HL-60 (cell line): ENCODE measurements around the gene TGFB3.

ENCODE experiments used
- CTCF ChIP-seq: IDR thresholded peaks from one replicate; pipeline ENCODE4 v1.5.1; 2011; ENCODE audit warnings: low read length, control low read depth, inconsistent platforms; ENCODE audit not compliant: insufficient read depth
- GABPA ChIP-seq: IDR thresholded peaks from 2 replicates; pipeline ENCODE4 v1.6.1; 2012; ENCODE audit warnings: low read depth
- POLR2AphosphoS5 ChIP-seq: IDR thresholded peaks from 2 replicates; pipeline ENCODE4 v1.6.1; 2012; ENCODE audit warnings: low read depth
- REST ChIP-seq: IDR thresholded peaks from 2 replicates; pipeline ENCODE4 v1.6.1; 2012; ENCODE audit warnings: low read depth; ENCODE audit not compliant: insufficient replicate concordance

GRCh38 chr14:76024211-76024907 is 42.6 kb upstream of the TGFB3 start:
- no peak for TF ChIP-seq CTCF
- no peak for TF ChIP-seq POLR2AphosphoS5
- no peak for TF ChIP-seq REST
- no peak for TF ChIP-seq GABPA
